Spleen (tissue), 7 donors: ENCODE results near the gene SSTR3.

Experiments used
- POLR2A ChIP-seq, 3 donors: fragments of 450-650 bp; IDR thresholded peaks; one replicate each; pipeline ENCODE4 v1.5.1; 2017; ENCODE audit warnings: antibody characterized with exemption in 3 of 3, mild to moderate bottlenecking in 1 of 3
- TF ChIP-seq, protein P1 (sequence below), 11 experiments: fragments of 200-600 bp in 7 of 11; fragments of 450-650 bp in 4 of 11; sonication (generic) in 4 of 11; IDR thresholded peaks in 8 of 11; conservative IDR thresholded peaks in 3 of 11; 1 replicate in 7 of 11; 2 replicates in 4 of 11; pipeline versions ENCODE4 v1.4.0 to v1.8.0; 2016 to 2021; ENCODE audit warnings: antibody characterized with exemption in 11 of 11, inconsistent platforms in 4 of 11, mild to moderate bottlenecking in 1 of 11
- donor health status: DM: no; HTN: no; CAD: no; lungs with moderate emphysema.
- donor health status: DM: no; HTN: no; CAD: no.
- donor health status: DM: no; HTN: no; CAD: no.

DNA sequence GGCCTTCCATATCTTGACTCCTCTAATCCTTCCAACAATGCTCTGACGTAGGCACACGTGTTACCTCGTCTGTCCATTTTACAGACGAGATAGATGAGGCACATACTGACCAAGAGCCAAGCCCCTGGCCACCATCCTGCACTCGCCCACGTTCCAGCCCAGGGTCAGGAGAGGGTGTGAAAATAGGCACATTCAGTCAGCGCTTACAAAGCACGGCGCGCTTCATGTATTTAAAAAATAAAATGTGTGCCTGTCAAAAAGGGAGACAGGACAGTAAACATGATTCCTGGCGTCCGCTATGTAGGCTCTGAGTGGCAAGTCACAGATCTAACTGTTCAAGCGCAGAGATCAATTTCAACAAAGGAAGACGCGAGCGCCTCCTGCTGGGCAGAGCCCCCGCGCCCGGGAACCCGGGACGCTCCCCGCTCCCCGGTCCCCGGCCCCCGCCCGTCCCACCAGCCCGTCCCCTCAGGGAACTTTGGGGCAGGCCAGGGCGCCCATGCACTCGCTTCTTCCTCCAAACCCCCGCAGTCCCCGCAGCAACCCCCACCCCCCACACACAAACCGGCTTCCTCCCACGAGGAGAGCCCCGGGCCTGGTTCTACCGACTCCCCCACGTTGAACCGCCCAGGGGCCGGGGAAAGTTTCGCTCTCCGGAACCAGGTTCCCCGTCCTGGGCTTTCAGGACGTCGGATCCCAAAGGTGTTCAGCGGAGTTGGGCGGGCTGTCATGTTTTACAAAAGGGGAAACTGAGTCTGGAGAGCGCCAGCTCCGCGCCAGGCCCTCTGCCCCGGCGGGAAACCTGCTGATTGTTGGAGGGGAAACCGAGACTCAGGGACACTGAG is 13.8 kb downstream of the SSTR3 start:
- TF ChIP-seq, protein P1, sequence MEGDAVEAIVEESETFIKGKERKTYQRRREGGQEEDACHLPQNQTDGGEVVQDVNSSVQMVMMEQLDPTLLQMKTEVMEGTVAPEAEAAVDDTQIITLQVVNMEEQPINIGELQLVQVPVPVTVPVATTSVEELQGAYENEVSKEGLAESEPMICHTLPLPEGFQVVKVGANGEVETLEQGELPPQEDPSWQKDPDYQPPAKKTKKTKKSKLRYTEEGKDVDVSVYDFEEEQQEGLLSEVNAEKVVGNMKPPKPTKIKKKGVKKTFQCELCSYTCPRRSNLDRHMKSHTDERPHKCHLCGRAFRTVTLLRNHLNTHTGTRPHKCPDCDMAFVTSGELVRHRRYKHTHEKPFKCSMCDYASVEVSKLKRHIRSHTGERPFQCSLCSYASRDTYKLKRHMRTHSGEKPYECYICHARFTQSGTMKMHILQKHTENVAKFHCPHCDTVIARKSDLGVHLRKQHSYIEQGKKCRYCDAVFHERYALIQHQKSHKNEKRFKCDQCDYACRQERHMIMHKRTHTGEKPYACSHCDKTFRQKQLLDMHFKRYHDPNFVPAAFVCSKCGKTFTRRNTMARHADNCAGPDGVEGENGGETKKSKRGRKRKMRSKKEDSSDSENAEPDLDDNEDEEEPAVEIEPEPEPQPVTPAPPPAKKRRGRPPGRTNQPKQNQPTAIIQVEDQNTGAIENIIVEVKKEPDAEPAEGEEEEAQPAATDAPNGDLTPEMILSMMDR (IDR thresholded peaks at IDR 0.05 in 8 of 11, conservative IDR thresholded peaks at IDR 0.05 in 3 of 11), result peak in 10 of 11 experiments; percentile 65 to 99 (median 96)
- no peak for TF ChIP-seq POLR2A (IDR thresholded peaks at IDR 0.05)
